HG02759 (cell line): Measurements from ENCODE around the gene TAS2R60.
"Not testable (repeated sequence)": the region's sequence is repeated elsewhere in the genome, so short reads cannot be mapped to it uniquely, and the experiment has no call there.

Source experiments
- ATAC-seq: cut with Tn5 transposase; IDR thresholded peaks from one replicate; pipeline ENCODE4 v1.9.1; 2021; ENCODE audit warnings: mild to moderate bottlenecking, moderate library complexity; ENCODE audit not compliant: unreplicated experiment

Gene TAS2R60

GRCh38 chr7:143467724-143468123 lies 24.5 kb downstream of the TAS2R60 start:
- no peak for ATAC-seq

- not testable (repeated sequence) for ATAC-seq
These were observed 28.9 kb downstream of the TAS2R60 start for GRCh38 chr7:143472071-143472689.

GRCh38 chr7:143477501-143478150 lies 34.4 kb downstream of the TAS2R60 start, which contains the start of gene TAS2R41:
Gene TAS2R41, plus strand, starts transcription at chr7:143477873. Its CDS starts 0 bp downstream, at chr7:143477873.
- ATAC-seq, result no peak

GRCh38 chr7:143479055-143479766 lies 36.0 kb downstream of the TAS2R60 start:
- ATAC-seq, result no peak

- ATAC-seq, result no peak
These were observed 37.2 kb downstream of the TAS2R60 start for GRCh38 chr7:143480501-143480900.

GRCh38 chr7:143484119-143484518 lies 40.9 kb downstream of the TAS2R60 start:
- no peak for ATAC-seq

GRCh38 chr7:143485094-143485493 lies 41.8 kb downstream of the TAS2R60 start:
- no peak for ATAC-seq

GRCh38 chr7:143485500-143485899 lies 42.2 kb downstream of the TAS2R60 start:
- ATAC-seq, result no peak

GRCh38 chr7:143486266-143486665 lies 43.0 kb downstream of the TAS2R60 start:
- not testable (repeated sequence) for ATAC-seq

GRCh38 chr7:143487061-143487460 lies 43.8 kb downstream of the TAS2R60 start:
- no peak for ATAC-seq

- peak; percentile 40 for ATAC-seq
These were observed 44.3 kb downstream of the TAS2R60 start for GRCh38 chr7:143487566-143487965.

GRCh38 chr7:143490717-143491306 lies 47.6 kb downstream of the TAS2R60 start:
- no peak for ATAC-seq

GRCh38 chr7:143492043-143492471 lies 48.8 kb downstream of the TAS2R60 start:
- ATAC-seq, result no peak

GRCh38 chr7:143492799-143493739 lies 49.8 kb downstream of the TAS2R60 start:
- no peak for ATAC-seq

GRCh38 chr7:143493751-143494150 lies 50.5 kb downstream of the TAS2R60 start:
- no peak for ATAC-seq
